Stimulated activated naive CD8-positive, alpha-beta T cell treated with anti-CD3 and anti-CD28 coated beads, Interleukin-15, Interleukin-2, amounts not matched to agents 100 U/mL and 50 U/mL, for 24 hours (primary cell): ENCODE results near the gene CDH24.

ENCODE experiments used
- ATAC-seq: fragments of 150-1000 bp; cut with Tn5 transposase; one replicate; pipeline ENCODE4 v1.10.0; 2021
- DNase-seq: peaks from one replicate; pipeline ENCODE4 v3.0.0; 2021

The CDH24 gene

DNA sequence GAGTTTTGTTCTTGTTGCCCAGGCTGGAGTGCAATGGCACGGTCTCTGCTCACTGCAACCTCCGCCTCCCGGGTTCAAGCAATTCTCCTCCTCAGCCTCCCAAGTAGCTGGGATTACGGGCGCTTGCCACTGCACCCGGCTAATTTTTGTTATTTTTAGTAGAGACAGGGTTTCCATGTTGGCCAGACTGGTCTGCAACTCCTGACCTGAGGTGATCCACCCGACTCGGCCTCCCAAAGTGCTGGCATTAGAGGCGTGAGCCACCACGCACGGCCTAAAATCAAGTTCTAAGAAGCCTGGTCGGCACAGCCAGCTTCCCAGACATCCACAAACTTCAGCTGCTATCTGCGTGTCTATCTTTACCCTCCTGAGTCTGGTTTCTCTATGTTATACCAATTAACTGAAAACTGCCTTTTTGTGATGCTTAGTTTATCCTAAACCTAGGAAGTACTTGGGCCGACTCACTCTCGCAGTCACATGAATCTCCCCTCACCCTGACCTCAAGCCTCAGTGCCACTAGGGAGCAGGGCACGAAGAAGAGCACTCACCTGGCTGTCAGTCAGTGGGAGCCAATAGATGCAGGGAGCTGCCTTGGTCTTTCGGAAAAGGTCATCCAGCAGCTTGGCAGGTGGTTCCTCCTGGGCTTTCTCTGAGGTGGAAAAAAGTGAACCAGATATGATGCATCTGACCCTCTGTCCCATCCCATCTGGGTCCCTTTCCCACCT is 3.4 kb upstream of the CDH24 start:
- ATAC-seq (no peak), DNase-seq (no peak)

DNA sequence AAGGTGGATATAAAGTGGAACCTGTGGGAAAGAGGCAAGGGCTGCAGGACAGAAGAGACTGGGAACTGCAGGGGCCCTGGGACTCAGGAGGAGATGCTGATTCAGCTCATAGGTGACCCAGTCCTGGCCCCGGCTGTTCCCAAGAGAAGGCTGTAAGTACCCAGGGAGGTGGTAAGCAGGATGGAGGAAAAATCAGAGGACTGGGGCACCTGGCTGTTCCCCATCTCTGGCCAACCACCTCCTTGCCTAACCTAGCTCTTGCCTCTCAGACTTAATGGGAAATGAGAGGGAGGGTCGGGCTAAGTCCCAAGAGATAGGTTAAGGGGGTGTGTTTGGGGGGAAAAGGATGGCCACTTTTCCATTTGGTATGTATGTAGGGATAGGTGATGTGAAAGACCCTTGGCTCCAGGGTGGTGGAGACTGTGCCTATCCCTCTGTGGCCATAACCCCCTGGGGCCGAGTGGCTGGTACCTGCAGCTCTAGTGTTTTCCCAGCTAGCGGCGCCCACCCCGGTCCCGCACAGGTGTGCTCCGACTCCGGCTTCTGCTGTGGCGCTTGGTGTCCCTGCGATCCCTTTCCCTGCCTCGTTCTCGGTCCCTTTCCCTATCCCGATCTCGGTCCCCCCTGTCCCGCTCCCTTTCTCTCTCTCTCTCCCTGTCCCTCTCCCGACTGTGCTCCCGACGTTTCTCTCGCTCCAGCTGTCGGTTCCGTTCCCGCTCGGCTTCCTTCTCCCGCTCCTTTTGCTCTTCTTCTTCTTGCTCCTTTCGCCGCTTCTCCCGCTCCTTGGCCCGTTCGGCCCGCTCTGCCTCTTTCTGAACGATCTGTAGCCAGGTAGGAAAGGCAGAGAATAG is 1.6 kb upstream of the CDH24 start:
- ATAC-seq: no peak
- no peak for DNase-seq

- DNase-seq (peak; percentile 92), ATAC-seq (peak; percentile 74)
Measured at GRCh38 chr14:23057757-23058653, 685 bp upstream of the CDH24 start.

DNA sequence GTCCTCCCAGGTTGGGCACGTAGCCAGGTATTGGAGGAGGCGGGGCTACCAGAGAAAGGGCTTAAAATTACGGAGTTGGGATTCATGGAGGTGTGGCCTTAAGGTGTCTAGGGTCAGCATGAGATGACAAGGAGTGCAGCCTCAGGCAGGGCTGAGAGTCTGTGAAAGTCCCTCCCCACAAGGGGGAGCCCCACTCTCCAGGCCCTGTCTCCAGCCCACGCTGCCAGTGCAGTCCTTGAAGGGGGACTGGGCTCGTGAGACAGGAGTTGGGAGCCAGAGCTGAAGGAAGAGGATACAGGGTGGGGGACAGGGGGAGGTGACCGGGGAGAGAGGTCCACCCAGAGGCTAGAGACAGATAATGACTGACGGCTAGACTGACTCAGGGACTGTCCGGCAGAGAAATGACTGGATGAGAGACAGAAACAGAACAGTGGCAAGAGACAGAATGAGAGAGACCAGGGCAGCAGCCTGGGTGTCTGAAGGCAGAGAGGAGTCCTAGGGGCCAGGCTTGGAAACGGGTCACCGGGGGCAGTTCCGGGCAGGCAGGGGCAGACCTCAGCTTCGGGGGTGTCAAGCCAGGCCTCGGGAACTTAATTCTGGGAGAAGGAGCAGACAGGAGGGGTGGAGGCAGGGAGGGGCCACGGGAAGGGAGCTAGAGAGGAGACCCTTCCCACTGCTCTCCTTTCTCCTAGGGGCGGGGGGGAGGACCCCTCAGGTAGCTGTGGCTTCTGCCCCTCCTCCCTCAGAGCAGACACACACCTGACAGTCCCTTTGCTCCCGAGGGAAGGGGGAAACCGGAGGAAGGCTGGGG is 970 bp downstream of the CDH24 start:
- DNase-seq: peak; percentile 77
- ATAC-seq: peak; percentile 75

- DNase-seq (no peak), ATAC-seq (no peak)
Measured at GRCh38 chr14:23055621-23056144, 1.6 kb downstream of the CDH24 start.

- no peak for ATAC-seq
- no peak for DNase-seq
Measured at GRCh38 chr14:23055147-23055550, 2.2 kb downstream of the CDH24 start.

GRCh38 chr14:23054000-23054811 is 3.1 kb downstream of the CDH24 start:
- DNase-seq: peak; percentile 60
- ATAC-seq: no peak

DNA sequence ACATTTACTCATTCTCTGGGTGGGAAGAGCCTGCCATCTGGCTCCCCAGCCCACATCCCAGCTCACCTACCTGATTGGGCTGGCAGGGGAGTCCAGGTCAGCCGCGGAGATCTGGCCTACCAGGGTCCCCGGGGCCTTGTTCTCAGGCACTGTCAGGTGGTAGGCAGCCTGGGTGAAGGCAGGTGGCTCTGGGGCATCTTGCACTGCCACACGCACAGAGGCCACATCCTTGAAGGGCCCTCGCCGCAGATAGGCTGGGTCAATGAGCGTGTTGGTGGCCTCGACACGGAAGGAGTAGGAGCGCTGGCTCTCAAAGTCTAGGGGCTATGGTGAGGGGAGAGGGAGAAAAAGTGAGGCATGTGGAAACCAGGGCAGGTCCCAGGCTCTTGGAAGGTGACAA is 3.9 kb downstream of the CDH24 start:
- no peak for DNase-seq
- ATAC-seq: no peak

GRCh38 chr14:23052671-23053070 is 4.6 kb downstream of the CDH24 start:
- ATAC-seq: no peak
- DNase-seq: no peak

GRCh38 chr14:23052182-23052623 is 5.1 kb downstream of the CDH24 start:
- ATAC-seq: no peak
- DNase-seq: no peak

GRCh38 chr14:23051141-23052057 is 5.9 kb downstream of the CDH24 start:
- ATAC-seq (no peak), DNase-seq (no peak)

- DNase-seq (no peak), ATAC-seq (no peak)
Measured at GRCh38 chr14:23049011-23049410, 8.3 kb downstream of the CDH24 start.

- ATAC-seq: no peak
Measured at GRCh38 chr14:23047751-23048693, 9.3 kb downstream of the CDH24 start.

GRCh38 chr14:23047034-23047634 is 10.2 kb downstream of the CDH24 start:
- ATAC-seq (no peak), DNase-seq (no peak)

More at GRCh38 chr14:23047751-23048693, 9.3 kb downstream of the CDH24 start:
- DNase-seq: no peak

GRCh38 chr14:23045419-23046357 is 11.6 kb downstream of the CDH24 start:
- ATAC-seq: no peak
- no peak for DNase-seq

GRCh38 chr14:23044840-23045239 is 12.5 kb downstream of the CDH24 start:
- ATAC-seq (no peak), DNase-seq (no peak)
